OCI-LY7 (cell line): Measurements from ENCODE around the gene ERCC3.

Experiments
- CTCF ChIP-seq: fragments of 200-600 bp; sonication (generic); conservative IDR thresholded peaks from 2 replicates; pipeline ENCODE4 v1.5.1; 2014; ENCODE audit warnings: mild to moderate bottlenecking, antibody characterized with exemption, low read length, moderate library complexity, mixed read lengths
- EZH2phosphoT487 ChIP-seq: fragments of 200-600 bp; sonication (generic); IDR thresholded peaks from 2 replicates; pipeline ENCODE4 v1.6.1; 2018; ENCODE audit warnings: low read depth, borderline replicate concordance, mild to moderate bottlenecking, mixed run types, antibody characterized with exemption, low read length, moderate library complexity, mixed read lengths

- TF ChIP-seq CTCF (no peak), EZH2phosphoT487 (no peak)
Measured at GRCh38 chr2:127305990-127306585, 12.1 kb upstream of the ERCC3 start.
